K562 (cell line): ENCODE results near the gene TMTC2. TPM values are rescaled to one million over a fixed set of nuclear protein-coding genes. Genes with fewer than 3 reads are reported as not detected.

Experiments used
- ADNP ChIP-seq: fragments of 200-800 bp; sonication (Bioruptor generic); IDR thresholded peaks from 2 replicates; pipeline ENCODE4 v1.6.1; 2016; ENCODE audit warnings: missing genetic modification characterization, missing compliant biosample characterization
- BCL6 ChIP-seq: fragments of 250-450 bp; sonication (Bioruptor Pico); IDR thresholded peaks from 2 replicates; pipeline ENCODE4 v1.4.0; 2020
- BRF1 ChIP-seq: IDR thresholded peaks from 3 replicates; pipeline ENCODE4 v1.6.1; 2011; ENCODE audit warnings: borderline replicate concordance, mild to moderate bottlenecking; ENCODE audit not compliant: insufficient read length; ENCODE audit errors: extremely low read depth
- E2F1 ChIP-seq: sonication (generic); formaldehyde crosslinking; IDR thresholded peaks from 2 replicates; pipeline ENCODE4 v1.8.1; 2023; ENCODE audit warnings: mild to moderate bottlenecking, missing genetic modification reagents, moderate library complexity
- ESRRB ChIP-seq: fragments of 250-450 bp; sonication (Bioruptor Pico); IDR thresholded peaks from 2 replicates; pipeline ENCODE4 v1.5.0; 2020; ENCODE audit warnings: mild to moderate bottlenecking, moderate library complexity, borderline replicate concordance
- FOSL1 ChIP-seq: fragments of 200-800 bp; sonication (Bioruptor generic); conservative IDR thresholded peaks from 2 replicates; pipeline ENCODE4 v1.6.1; 2016; ENCODE audit warnings: missing genetic modification characterization, missing compliant biosample characterization
- KLF10 ChIP-seq: fragments of 250-450 bp; sonication (Bioruptor Pico); IDR thresholded peaks from 2 replicates; pipeline ENCODE4 v1.6.1; 2021; ENCODE audit warnings: matching md5 sums
- MAFK ChIP-seq: IDR thresholded peaks from 2 replicates; pipeline ENCODE4 v1.6.1; 2011; ENCODE audit warnings: low read length, improper control_type of control experiment
- MTA2 ChIP-seq: fragments of 450-650 bp; IDR thresholded peaks from 2 replicates; pipeline ENCODE4 v1.6.1; 2016; ENCODE audit warnings: low read depth
- RBBP5 ChIP-seq: fragments of 200-600 bp; sonication (generic); IDR thresholded peaks from 2 replicates; pipeline ENCODE4 v1.6.1; 2012; ENCODE audit warnings: borderline replicate concordance, mild to moderate bottlenecking, low read length, control low read depth, inconsistent platforms; ENCODE audit not compliant: insufficient read depth, poor library complexity, severe bottlenecking
- STAT6 ChIP-seq: sonication (generic); formaldehyde crosslinking; IDR thresholded peaks from 2 replicates; pipeline ENCODE4 v1.8.1; 2023; ENCODE audit warnings: mild to moderate bottlenecking, missing genetic modification reagents
- TSHZ1 ChIP-seq: fragments of 250-450 bp; sonication (Bioruptor Pico); IDR thresholded peaks from 2 replicates; pipeline ENCODE4 v1.4.0; 2020; ENCODE audit warnings: mild to moderate bottlenecking, moderate library complexity
- U2AF2 ChIP-seq: fragments of 200-400 bp; formaldehyde crosslinking; optimal IDR thresholded peaks from 2 replicates; pipeline ENCODE3; 2017; ENCODE audit warnings: low read depth, mild to moderate bottlenecking, low read length
- ZFPM2 ChIP-seq: fragments of 250-450 bp; sonication (Bioruptor Pico); IDR thresholded peaks from 2 replicates; pipeline ENCODE4 v1.5.1; 2022; ENCODE audit warnings: mild to moderate bottlenecking
- ZNF224 ChIP-seq: sonication (generic); formaldehyde crosslinking; IDR thresholded peaks from 2 replicates; pipeline ENCODE4 v1.8.0; 2022; ENCODE audit warnings: mild to moderate bottlenecking, missing genetic modification reagents
- ZNF609 ChIP-seq: sonication (generic); formaldehyde crosslinking; IDR thresholded peaks from 2 replicates; pipeline ENCODE4 v1.8.1; 2023; ENCODE audit warnings: missing genetic modification reagents, mild to moderate bottlenecking, borderline replicate concordance
- polyA plus RNA-seq, 8 experiments: library from polyadenylated mRNA; depleted of rRNA in 4 of 8; stranded (reverse) in 5 of 8; unstranded in 3 of 8; fragments of >200 nt; fragmentation: Nextera tagmentation in 2 of 8; fragmentation: Illumina TruSeq in 1 of 8; extraction: Ambion mirVana in 2 of 8; extraction: Trizol in 1 of 8; gene quantifications; 2 replicates each; pipeline versions ENCODE4 v1.2.1 to v1.2.3, GENCODE V29; 2011 to 2014; ENCODE audit warnings: inconsistent platforms in 1 of 8, missing spikeins in 1 of 8
- total RNA-seq, 7 experiments: library from RNA; depleted of rRNA in 6 of 7; stranded (reverse); fragments of >200 nt in 6 of 7; fragmentation: Illumina TruSeq in 2 of 7; extraction: Trizol in 2 of 7; gene quantifications; 2 replicates each; pipeline versions ENCODE4 v1.2.1 to v1.2.3, GENCODE V29; 2011 to 2021; ENCODE audit warnings: low replicate concordance in 1 of 7

TMTC2 gene
- total and polyA plus RNA-seq, 9 of the 15 experiments (the other 6 are each of a cell fraction or from before 2014, with no cell fraction given) = 0.29 to 1.1 (median 0.55) TPM

- TF ChIP-seq STAT6 (CRISPR knock-in tag) = no peak
- no peak for TF ChIP-seq ZNF609 (CRISPR knock-in tag)
- no peak for TF ChIP-seq ZFPM2 (CRISPR knock-in tag)
- no peak for TF ChIP-seq ZNF224 (CRISPR knock-in tag)
- TF ChIP-seq FOSL1 (tag) = peak; percentile 89
- TF ChIP-seq E2F1 (CRISPR knock-in tag) = no peak
- no peak for TF ChIP-seq BRF1
- 0 out of 2 replicates have a peak, but pooled peaks have one; percentile 18 for TF ChIP-seq ADNP (tag)
- no peak for TF ChIP-seq TSHZ1 (CRISPR knock-in tag)
- peak; percentile 26; the same call in 1 of the 2 replicates for TF ChIP-seq MAFK
- TF ChIP-seq MTA2 = no peak
- TF ChIP-seq U2AF2 = no peak
- no peak for TF ChIP-seq RBBP5
- TF ChIP-seq BCL6 (CRISPR knock-in tag) = no peak
- TF ChIP-seq ESRRB (CRISPR knock-in tag) = no peak
- TF ChIP-seq KLF10 (CRISPR knock-in tag) = no peak
Observed at GRCh38 chr12:83016218-83016835, 329.6 kb downstream of the TMTC2 start (continued).
